Measurements from ENCODE around the gene PLPP3. TPM values are rescaled to one million over a fixed set of nuclear protein-coding genes. Genes with fewer than 3 reads are reported as not detected.

PLPP3 gene
- total RNA-seq, 1 donor from 2014 or later, result 16.1 TPM

GRCh38 chr1:56531624-56532349, 47.6 kb downstream of the PLPP3 start:
- Mint-ChIP-seq H3K27me3 (no peaks in the 10 kb centered on the region), H3K4me1 (ENCODE audit: low read depth) (peaks cover 23% of the 10 kb centered on the region)
- no peak for DNase-seq (ENCODE audit: low spot score, unreplicated experiment)

GRCh38 chr1:56529801-56530200, 49.6 kb downstream of the PLPP3 start:
- no peak for TF ChIP-seq CTCF (IDR thresholded peaks at IDR 0.05; ENCODE audit: unreplicated experiment)
- Mint-ChIP-seq H3K9me3 (ENCODE audit: low read depth) (no peaks in the 10 kb centered on the region), H3K27ac (no peak overlapping the region), H3K4me1 (ENCODE audit: low read depth) (peaks cover 13% of the 10 kb centered on the region), H3K36me3 (ENCODE audit: insufficient read depth) (peaks cover 2% of the 10 kb centered on the region), H3K27me3 (no peaks in the 10 kb centered on the region), H3K4me3 (ENCODE audit: low read depth) (no peak overlapping the region)
- DNase-seq (ENCODE audit: low spot score, unreplicated experiment), result no peak

More at GRCh38 chr1:56531624-56532349, 47.6 kb downstream of the PLPP3 start:
- peaks cover 4% of the 10 kb centered on the region for H3K36me3 Mint-ChIP-seq (ENCODE audit: insufficient read depth)
- H3K9me3 Mint-ChIP-seq (ENCODE audit: low read depth), result no peaks in the 10 kb centered on the region
- H3K4me3 Mint-ChIP-seq (ENCODE audit: low read depth), result no peak overlapping the region
- H3K27ac Mint-ChIP-seq, result no peak overlapping the region
- TF ChIP-seq CTCF (IDR thresholded peaks at IDR 0.05; ENCODE audit: unreplicated experiment), result no peak

GRCh38 chr1:56527548-56528302, 51.6 kb downstream of the PLPP3 start:
- Mint-ChIP-seq H3K27ac (no peak overlapping the region), H3K4me1 (ENCODE audit: low read depth) (peaks cover 13% of the 10 kb centered on the region), H3K4me3 (ENCODE audit: low read depth) (no peak overlapping the region), H3K9me3 (ENCODE audit: low read depth) (no peaks in the 10 kb centered on the region), H3K27me3 (no peaks in the 10 kb centered on the region), H3K36me3 (ENCODE audit: insufficient read depth) (peaks cover 12% of the 10 kb centered on the region)
- TF ChIP-seq CTCF (IDR thresholded peaks at IDR 0.05; ENCODE audit: unreplicated experiment), result no peak
- no peak for DNase-seq (ENCODE audit: low spot score, unreplicated experiment)

- Mint-ChIP-seq H3K4me1 (ENCODE audit: low read depth) (peaks cover 13% of the 10 kb centered on the region), H3K27me3 (no peaks in the 10 kb centered on the region), H3K36me3 (ENCODE audit: insufficient read depth) (peaks cover 13% of the 10 kb centered on the region), H3K27ac (no peak overlapping the region), H3K4me3 (ENCODE audit: low read depth) (no peak overlapping the region), H3K9me3 (ENCODE audit: low read depth) (no peaks in the 10 kb centered on the region)
- no peak for TF ChIP-seq CTCF (IDR thresholded peaks at IDR 0.05; ENCODE audit: unreplicated experiment)
- no peak for DNase-seq (ENCODE audit: low spot score, unreplicated experiment)
These were observed 52.7 kb downstream of the PLPP3 start for GRCh38 chr1:56526571-56527174.

- Mint-ChIP-seq H3K4me3 (ENCODE audit: low read depth) (no peak overlapping the region), H3K4me1 (ENCODE audit: low read depth) (peaks cover 15% of the 10 kb centered on the region), H3K27me3 (no peaks in the 10 kb centered on the region), H3K27ac (no peak overlapping the region), H3K36me3 (ENCODE audit: insufficient read depth) (peaks cover 13% of the 10 kb centered on the region), H3K9me3 (ENCODE audit: low read depth) (no peaks in the 10 kb centered on the region)
- no peak for DNase-seq (ENCODE audit: low spot score, unreplicated experiment)
- no peak for TF ChIP-seq CTCF (IDR thresholded peaks at IDR 0.05; ENCODE audit: unreplicated experiment)
These were observed 53.8 kb downstream of the PLPP3 start for GRCh38 chr1:56525489-56526041.
